Stimulated activated CD8-positive, alpha-beta memory T cell treated with anti-CD3 and anti-CD28 coated beads, Interleukin-12 subunit alpha, Interleukin-12 subunit beta, amount 100 ng/mL, for 24 hours (primary cell): ENCODE data around the gene OGFR.
A peak's percentile ranks its signal among the peaks of the same experiment; 100 is the strongest.

Experiments used
- DNase-seq: peaks from one replicate; pipeline ENCODE4 v3.0.0-alpha.2; 2020; ENCODE audit errors: extremely low read depth

Gene OGFR

DNA sequence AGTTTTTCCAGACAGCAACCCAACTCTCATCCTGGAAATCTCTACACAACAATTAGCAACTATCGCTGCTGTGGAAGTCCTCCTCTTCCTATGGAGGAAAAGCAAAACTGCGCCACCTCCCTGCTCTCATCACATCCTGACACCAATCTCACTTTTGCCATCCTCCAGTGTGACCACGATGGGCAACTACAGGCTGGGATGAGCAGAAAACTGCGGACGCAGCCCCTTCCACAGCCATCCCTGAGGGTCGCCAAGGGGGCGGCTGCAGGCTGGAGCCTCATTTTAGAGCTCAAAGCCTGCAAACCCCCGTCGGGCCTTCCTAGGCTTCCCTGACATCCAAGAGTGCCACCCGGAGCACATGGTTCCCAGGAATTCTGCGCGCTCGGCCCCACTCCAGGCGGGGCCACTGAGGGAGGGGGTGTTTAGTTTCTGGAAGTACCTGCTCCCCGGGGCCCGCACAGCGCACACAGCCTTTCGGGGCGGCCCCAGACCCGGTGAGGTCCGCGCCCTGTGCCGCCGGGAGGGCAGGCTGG is 55.8 kb downstream of the OGFR start:
- DNase-seq, result no peak

DNA sequence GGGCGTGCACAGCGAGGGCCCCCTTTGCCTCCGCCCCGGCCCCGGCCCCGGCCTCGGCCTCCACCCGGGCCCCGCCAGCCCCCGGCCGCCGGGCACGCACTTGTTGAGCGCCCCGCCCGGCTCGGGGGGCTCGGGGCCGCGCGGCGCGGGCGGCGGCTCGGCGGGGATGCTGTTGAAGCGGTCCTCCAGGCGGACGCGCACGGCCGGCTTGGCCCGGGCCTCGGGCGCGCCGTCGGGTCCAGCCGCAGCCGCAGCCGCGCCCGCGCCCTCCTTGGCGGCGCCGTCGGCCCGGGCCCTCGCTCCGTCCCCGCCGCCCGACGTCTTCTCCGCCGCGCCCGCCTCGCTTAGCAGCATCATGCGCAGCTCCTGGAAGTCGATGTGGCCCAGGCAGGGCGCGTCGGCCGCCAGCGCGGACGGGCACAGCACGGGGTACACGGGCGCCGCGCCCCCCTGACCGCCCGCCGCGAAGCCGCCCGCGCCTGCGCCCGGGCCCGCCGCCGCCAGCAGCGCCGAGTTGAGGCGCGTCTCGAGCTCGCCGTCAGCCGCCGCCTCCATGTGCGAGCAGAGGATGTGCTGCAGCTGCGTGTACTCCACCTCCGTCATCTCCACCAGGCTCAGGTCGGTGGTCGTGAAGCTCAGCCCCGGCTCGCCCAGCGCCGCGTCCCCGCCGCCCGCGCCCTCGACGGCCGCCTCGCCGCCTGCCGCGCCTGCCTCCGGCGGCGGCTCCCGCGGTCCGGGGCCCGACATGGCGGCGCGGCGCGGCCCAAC is 56.5 kb downstream of the OGFR start:
- no peak for DNase-seq

DNA sequence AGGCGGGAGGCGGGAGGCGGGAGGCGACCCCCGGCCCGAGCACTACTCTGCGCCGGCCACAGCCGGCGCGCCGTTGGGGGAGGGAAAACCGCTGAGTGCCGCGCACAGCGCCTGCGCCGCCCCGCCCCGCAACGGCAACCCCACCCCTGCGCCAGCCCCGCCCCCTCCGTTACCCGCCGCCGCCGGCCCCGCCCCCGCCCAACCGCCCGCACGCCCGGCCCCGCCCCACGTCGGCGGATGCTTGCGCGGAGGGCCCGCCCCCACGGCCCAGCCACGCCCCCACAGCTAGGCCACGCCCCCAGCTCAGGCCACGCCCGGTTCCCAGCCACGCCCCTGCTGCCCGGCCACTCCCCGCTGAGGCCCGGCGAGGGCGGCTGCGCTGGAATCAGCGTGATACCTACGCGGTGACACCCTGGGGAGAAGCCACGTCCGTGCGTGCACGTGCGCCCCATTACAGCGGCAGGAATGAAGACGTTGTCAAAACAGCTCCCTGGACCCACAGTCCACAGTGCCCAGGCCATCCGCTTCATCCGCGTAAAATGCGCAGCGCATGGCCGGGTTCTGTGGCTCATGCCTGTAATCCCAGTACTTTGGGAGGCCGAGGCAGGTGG is 57.2 kb downstream of the OGFR start, which contains the start of gene TCFL5:
TSS of gene TCFL5 (minus strand) at position 97 of the 611 bp plus-strand sequence. CDS start 152 bp downstream, outside the sequence.
- DNase-seq, result peak; percentile 86
